Right hindlimb (tissue), 1 donor: ENCODE measurements around the gene YBX1.
"Not testable (repeated sequence)": the region's sequence is repeated elsewhere in the genome, so short reads cannot be mapped to it uniquely, and the experiment has no call there.

Source experiments
- DNase-seq: peaks from one replicate; pipeline ENCODE4 v3.0.0-alpha.2; 2018

The YBX1 gene

DNA sequence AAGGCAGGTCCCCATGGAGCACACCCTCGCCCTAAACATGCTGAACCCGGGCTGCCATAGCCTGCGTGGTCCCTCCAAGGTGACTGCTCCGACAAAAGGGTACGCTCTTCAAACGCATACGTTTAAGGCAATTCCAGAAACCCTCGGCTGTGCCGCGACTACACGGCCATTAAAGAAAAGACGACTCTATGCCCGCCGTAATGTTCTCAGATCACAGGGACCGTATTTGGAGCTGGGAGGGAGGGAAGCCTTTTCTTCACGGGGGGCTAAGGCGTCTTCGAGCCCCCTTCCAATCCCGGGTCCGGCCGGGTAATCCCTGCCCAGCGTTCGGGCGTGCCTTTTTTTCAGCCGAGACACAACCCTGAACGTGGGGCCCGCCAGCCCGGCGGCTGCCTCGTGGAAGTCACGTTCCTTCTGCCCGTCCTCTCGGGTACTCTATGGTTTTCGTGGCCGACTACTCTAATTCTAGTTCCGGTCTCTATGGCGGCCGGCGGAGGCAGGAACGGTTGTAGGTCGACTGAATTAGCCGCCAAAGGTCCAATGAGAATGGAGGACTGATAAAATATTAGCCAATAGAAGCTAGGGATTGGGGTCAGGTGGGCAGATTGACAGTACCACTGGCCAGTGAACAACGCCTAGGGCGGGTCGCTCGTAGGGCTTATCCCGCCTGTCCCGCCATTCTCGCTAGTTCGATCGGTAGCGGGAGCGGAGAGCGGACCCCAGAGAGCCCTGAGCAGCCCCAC is at the start of gene YBX1:
Gene YBX1, plus strand, starts transcription at position 678 of the 743 bp plus-strand sequence. CDS start 148 bp downstream, outside the sequence.
- peak; percentile 98 for DNase-seq

DNA sequence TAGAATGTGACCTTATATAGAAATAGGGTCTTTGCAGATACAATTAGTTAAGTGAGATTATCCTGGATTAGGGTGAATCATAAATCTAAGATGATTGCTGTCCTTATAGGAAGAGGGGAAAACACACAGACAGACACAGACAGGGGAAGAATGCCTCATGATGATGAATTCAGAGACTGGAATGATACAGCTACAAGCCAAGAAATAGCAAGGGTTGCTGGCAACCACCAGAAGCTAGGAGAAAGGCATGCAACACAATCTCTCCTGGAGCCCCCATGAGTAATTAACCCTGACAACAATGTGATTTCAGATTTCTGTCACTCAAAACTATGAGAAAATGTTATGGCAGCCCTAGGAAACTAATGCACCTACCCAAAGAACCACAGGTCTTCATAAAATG is 43.1 kb upstream of the YBX1 start:
- DNase-seq: no peak

DNA sequence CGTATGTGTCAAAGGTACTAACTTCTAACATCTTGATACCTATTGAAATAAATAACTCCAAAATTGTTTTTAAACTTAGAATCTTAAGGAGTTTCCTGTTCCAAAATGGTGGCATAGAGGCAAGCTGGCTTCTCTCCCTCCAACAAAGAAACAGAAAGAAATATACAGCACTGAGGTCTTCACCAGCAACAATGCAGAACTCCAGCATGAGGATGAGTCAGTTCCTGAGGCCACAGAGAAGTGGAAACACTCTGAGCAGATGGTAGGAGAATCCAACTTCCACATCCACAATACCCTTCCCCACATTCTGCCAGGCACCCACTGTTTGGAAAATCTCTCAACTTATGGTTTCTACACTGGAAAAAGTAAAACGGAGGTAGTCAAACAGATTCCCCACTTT is 36.2 kb upstream of the YBX1 start:
- DNase-seq: no peak

DNA sequence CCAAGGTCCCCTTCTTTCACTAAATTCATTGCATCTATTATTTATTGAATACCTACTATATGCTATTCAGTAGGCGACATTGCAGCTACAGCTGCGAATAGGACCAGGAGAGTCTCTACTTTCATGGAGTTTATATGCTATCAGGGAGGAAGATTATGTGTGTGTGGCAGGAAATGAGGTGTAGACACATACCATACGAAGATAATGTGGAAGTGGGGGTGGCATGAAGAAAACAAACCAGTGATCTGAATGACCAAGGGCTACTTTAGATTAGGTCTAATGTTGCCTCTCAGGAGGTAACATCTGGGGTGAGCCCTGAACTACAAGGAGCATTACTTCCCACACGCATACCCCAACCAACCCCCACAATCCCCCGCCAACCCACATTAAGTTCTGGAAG is 25.0 kb upstream of the YBX1 start:
- DNase-seq: no peak

DNA sequence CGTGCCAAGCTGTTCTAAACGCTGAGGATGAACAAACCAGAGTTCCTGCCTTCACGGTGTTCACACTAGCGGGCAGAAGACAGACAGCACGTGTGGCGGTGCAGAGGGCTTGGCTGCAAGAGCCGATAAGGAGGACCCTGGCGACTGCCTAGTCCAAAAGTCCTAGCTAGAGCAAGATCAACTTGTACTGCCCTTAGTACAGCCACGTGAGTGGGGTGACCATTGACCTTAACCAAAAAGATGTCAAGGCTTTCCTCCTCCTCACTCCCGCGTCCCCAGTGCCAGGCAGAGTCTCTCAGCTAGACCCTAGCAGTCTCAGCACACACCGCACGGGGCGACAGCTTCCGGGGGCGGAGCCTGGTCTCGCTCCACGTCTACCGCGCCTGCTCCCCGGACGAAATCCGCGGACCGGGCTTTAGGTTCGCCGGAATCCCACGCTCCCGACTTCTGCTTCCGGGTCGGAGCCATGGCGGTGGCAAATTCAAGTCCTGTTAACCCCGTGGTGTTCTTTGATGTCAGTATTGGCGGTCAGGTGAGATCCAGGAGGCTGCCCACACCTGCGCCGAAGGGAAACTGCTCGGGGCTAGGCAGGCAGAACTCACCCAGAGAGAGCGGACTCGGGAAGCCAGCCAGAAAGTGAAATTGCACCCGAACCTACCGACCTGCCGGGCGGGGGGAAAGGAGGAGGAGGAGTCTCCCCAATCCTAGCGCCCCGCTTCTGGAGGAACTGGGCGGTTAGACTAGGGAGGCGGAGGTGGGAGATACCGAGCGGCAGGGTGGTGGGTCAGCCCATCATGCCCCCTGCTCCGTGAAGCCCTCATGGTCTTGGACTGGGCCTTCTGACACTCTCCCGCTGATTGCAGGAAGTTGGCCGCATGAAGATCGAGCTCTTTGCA is 24.0 kb upstream of the YBX1 start, which contains the start of gene PPIH:
Gene PPIH, plus strand, starts transcription at position 443 of the 896 bp plus-strand sequence. Its CDS starts 24 bp downstream, at position 467.
- peak; percentile 97 for DNase-seq

DNA sequence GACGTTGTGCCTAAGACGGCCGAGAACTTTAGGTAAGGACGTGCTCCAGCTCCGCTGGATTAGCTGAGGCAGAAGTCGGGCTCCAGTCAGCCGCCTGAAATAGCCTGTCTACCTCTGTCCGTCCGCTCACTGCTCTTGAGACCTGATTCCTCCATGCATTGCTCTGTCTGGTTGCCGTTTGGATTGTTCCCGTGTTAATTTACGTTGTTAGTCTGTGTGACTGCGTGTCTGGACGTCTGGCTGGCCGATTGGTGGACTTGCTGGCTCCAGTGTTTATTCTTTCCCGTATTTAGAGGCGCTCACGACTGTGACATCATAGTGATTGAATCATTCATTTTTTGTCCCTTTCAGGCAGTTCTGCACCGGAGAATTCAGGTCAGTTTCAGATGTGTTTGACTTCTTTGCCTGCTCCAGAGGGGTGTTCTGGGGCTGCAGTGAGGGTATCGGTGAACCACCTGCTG is 23.3 kb upstream of the YBX1 start:
- no peak for DNase-seq

DNA sequence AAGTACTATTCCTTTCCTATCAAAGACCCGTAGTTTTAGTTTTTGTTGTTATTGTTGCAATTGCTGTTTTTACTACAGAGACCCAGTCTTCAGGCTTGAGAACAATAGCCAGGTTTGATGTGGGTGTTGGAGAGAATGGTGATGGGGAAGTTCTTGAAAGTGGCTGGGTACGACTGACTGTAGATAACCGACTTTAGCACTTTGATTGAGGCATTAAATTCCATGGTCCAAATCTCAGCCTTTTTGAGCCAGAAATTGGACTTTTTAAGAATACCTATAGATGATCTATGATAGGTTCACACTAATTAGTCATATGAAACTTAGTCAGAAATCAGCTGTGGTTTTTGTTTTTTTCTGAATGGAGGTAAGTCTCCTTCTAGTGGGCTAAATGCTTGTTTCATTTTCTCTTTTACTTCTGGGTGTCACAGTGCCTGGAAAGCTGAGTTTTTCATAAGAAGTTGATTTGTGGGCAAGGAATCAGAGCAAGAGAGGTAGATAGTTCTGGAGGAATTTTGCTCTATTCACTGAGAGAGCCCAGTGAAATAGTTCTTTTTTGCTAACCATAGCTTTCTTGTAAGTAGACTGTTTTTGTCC is 21.2 kb upstream of the YBX1 start:
- no peak for DNase-seq

DNA sequence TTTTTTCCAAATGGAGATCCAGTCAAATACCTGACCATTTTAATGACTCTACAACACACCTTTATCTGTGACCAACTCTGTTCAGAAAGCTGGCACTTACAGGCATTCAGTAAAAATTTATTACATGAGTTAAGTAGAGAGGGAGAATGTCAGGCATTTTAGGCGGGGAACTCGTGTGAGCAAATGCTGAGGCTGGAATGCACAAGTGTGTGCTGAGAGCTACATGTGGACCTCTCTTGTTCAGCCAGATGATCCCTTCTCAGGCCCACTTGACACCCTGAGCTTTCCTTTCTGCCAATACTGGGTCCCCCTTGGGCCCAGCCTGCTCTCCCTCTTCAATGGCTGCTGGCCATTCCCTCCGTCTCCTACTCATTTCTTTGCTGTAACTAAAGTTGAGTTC is 12.3 kb upstream of the YBX1 start:
- DNase-seq: no peak

DNA sequence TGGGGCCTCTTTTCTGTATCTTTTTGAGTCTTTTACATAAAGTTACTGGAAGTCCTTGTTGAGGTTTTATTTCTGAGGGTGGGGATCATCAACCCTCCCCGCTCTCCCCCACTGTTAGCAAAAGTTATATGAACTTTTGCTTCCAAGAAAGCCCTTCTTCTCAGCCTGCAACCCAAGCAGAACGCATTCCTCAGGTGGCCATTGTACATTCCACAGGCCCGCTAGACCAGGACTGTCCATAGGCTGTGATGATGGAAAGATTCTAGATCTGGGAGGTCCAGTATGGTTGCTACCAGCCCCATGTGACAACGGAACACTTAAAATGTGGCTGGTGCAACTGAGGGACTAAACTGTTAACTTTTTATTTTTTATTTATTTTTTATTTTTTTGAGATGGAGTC is 11.8 kb upstream of the YBX1 start:
- DNase-seq: no peak

DNA sequence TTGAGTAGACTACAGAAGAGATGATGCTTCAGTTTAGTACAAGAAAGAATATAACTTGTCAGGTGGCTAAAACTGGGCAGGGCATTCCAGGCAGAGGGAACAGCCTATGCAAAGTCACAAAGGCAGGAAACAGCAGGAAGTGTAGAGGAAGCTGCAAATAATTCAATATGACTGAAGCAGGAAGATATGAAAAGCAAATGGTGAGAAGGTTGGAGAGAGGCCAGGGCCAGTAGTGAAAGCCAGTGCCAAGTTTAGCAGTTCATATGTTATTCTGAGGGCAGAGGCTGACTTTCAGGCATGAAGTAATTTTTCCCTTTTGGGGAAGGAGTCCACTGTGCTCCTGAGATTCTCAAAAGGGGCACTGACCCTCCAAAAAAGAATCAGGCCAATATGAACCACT is 8.0 kb upstream of the YBX1 start:
- no peak for DNase-seq

DNA sequence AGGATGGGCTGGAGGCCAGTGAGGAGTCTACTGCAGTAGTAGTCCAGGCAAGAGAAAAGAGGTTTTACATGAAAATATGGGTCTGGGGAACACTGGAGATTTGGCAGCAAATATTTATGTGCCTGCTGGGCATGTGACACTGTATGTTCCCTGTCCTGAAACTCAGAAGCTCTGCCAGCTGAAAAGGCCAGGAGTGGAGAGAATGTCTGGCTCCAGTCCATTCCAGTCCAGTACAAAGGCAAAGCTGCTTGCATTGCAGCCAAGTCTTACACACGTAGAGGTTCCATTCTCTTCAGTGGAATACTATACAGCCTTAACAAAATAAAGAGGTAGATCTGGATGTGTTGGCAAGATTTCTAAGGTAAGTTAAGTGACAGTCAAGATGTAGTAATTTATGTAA is 7.5 kb upstream of the YBX1 start:
- DNase-seq: no peak

DNA sequence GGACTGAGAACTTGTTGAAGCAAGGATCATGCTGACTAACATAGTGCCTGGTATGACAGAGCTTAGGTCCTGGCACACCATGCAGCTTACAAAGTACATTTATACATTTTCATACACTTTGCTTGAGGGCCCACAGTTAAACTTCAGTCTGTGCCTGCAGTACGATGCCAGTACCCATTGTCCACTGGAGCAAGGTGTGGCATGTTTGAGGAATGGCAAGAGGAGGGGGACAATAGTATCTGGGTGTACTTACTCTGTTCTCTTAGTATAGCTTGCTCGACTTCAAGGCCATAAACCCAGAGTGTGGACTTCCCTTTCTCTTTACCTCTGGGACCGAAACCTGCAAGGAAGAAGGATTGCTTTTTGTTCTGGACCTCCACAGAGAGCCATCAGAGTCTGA is 6.8 kb upstream of the YBX1 start:
- no peak for DNase-seq

DNA sequence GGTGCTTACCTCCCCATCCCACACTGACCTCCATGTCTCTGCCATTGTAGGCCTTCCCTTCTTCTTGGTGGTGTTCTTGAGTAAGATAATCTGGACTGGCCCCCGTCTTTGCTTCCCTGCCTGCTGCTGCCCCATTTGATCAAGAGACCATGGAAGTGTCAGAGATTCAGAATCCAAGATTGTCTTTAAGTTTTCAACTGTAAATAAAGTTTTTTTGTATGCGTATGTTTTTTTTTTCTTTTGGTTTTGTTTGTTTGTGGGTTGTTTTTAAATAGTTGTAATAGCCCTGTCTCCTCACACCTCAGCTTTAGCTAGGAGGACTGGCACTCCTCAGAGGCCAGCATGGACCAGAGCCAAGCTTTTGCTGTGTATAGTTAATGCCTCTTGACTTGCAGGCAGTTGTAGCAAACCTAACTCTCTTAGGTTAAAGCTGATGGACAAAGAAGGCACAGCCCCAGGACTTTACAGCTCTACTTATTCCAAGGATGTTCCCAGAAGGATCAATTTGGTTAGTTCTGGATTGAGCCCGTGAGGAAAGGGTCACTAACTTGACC is 5.6 kb upstream of the YBX1 start:
- DNase-seq: no peak

DNA sequence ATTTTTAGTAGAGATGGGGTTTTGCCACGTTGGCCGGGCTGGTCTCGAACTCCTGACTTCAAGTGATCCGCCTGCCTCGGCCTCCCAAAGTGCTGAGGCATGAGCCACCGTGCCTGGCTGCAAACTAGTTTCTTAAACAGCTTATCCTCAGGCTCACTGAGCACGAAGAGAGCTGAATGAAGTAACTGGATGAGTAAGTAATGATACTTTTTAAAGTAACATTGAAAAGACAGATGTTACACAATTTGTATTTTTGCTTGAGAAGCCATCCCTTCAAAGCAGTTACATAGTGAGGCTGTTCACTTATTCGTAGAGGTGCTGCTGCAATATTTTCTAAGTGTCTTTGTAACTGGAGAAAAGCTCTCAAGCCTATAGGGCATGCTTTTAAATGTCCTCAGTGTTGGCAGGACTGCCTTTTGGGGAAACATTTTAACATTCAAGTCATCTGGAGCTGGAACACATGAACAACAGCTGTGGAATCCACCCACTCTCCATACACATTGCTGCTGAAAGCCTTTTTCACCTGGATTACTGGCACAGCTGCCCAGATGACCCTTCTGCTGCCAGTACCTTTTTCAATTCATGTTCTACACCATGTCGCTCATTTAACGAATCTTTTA is 2.7 kb upstream of the YBX1 start:
- peak; percentile 34 for DNase-seq

DNA sequence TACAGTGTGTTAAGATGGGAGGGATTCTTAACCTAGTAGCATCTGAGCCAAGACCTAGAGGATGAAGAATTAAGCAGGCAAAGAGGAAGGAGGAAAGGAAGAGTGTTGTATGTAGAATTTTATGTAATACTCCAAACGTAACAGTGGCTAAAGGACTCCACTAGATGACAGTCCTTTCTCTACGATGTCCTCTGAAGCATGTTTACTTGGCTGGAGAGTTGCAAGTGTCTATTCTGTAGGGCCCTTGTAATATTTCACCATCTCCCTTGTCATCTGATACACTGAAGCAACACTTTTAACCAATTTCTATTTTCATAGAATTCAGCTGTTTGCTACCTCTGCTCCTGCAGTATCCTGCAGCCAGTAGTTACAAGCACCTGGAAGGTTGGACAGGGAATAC is 2.2 kb upstream of the YBX1 start:
- DNase-seq: no peak

DNA sequence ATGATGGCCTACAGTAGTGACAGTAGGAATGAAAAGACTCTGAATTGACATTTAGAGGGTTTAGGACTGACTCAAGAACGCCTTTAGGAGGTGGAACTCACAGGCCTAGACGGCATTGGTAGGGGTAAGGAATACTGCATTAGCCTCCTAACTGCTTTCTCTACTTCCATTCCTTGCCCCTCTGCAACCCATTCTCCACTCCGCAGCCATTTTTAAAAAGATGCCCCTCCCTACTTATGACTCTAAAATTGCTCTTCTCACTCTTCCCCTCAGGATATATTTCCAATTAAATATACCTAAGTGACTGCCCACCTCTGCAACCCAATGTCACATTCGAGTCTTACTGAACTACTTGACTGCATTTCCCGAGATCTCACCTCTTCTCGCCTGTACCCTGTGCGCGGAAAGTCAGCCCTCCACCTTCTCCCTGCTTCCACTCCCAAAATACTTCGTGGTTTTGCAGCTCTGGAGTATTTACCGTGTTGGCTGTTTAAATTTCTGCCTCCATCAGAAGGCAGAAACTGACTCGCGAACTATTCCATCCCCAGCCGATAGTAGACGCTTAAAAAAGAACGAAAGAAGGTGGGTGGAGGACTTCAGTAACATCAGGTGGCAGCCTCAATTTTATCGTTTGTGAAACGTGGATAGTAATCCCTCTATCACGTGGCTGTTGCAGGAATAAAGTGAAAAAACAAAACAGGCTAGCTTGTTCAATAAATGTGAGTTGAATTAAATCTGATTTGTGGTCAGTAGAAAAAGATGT is 1.1 kb upstream of the YBX1 start:
- DNase-seq: peak; percentile 21

DNA sequence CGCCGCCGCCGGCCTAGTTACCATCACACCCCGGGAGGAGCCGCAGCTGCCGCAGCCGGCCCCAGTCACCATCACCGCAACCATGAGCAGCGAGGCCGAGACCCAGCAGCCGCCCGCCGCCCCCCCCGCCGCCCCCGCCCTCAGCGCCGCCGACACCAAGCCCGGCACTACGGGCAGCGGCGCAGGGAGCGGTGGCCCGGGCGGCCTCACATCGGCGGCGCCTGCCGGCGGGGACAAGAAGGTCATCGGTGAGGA is 193 bp downstream of the YBX1 start:
- not testable (repeated sequence) for DNase-seq

DNA sequence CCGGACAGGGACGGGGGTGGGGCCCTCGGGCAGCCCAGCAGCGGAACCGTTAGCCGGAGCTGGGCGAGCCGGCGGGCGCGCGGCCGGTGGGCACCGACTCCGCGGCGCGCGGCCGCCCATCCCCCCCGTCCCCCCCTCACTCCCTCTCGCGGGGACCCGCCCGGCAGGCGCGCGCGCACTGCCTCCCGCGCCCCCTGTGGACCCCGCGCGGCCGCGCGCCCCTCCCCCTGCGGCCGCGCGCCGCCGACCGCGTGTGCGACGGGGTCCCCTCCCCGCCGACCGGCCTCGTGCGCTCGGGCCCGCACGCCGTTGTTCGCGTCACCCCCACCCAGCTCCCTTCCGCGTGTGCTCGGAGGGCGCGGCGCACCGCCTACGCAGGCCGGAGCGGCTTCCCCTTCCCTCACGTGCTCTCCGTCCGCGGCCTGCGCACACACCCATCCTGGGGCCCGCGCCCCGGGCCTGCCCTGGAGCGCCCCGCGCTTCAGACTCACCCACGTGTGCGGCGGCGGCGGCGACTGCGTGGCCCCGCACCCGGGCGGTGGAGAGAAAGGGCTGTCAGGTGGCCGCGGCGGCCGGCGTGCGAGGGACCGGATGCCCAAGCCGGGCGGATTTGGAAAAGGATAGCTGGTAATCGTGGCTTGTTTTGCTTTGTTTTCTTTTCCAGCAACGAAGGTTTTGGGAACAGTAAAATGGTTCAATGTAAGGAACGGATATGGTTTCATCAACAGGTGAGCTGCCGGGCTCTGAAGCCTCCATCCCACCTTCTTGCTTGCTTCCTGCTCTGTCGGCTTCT is 717 bp downstream of the YBX1 start:
- peak; percentile 77 for DNase-seq

DNA sequence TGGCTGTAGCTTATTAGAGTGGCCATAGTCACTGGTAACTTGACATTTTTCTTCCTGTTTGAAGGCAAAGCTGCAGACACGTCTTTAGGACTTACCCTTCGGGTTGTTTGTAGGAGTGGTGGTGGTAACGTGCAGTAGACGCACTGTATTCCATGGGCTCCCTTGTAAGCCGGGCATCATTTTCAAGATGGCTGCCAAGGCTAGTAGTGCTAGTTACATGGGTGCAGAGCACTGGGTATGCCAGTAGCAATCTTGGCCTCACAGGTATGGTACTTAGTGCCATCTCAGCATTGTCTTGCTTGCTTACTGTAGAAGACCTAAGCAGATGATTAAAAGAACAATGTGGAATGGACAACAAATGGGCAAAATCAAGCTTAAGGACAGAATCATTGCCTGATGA is 1.9 kb downstream of the YBX1 start:
- no peak for DNase-seq

DNA sequence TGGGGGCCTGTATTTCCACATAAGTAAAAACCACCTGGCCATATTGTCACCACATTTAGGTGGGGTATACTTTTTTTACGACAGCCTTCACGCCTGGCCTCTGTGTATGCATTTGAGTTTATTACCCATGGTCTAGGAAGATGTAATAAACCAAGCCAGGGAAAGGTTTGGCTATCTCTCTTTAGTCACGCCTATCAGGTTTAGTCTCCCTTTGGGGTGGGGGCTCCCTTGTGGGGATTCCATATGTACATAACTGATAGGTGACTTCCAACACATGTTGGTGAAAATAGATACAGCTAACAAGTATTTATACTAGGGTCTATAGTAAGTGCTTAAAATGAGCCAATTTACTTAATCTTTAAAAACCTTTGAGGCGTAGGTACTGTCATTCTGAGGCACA is 4.2 kb downstream of the YBX1 start:
- DNase-seq: no peak

DNA sequence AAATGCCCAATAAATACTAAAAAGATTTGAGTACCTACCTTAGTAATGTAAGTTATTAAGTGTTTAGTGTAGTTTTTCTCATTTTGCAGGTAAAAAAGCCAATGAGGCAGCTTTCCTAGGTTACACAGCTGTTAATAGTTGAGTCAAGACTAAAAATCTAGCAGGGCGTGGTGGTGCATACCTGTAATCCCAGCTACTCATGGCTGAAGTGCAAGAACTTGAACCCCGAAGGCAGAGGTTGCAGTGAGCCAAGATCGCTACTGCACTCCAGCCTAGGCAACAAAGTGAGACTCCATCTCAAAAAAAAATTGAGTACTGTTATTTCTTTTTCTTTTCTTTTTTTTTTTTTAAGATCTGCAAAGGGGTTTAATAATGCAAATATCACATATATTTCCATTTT is 7.7 kb downstream of the YBX1 start:
- no peak for DNase-seq
